Measurements from ENCODE around the gene CDR2L.

- TF ChIP-seq POLR2AphosphoS5 (IDR thresholded peaks at IDR 0.05; ENCODE audit: borderline replicate concordance, low read depth, low read length) (no peak), EZH2 (IDR thresholded peaks at IDR 0.05) (no peak)
Observed at GRCh38 chr17:74943808-74944522, 43.5 kb upstream of the CDR2L start.
